OCI-LY7 (cell line): ENCODE measurements around the gene CDK18. TPM values are rescaled to one million over a fixed set of nuclear protein-coding genes. Genes with fewer than 3 reads are reported as not detected.

Source experiments
- BruUV-seq: library from RNA; stranded (reverse); fragments of 400-500 nt; replicated peaks from 2 replicates; lab custom pipeline; 2021; lab: Mats Ljungman, UMichigan
- CTCF ChIA-PET: fragments of 300-600 bp; sonication (Branson Sonifier 250); formaldehyde crosslinking; loops from one replicate; lab custom pipeline; 2022; ENCODE audit warnings: antibody characterized with exemption; ENCODE audit not compliant: unreplicated experiment; lab: Charles Lee
- POLR2A ChIA-PET: fragments of 300-600 bp; sonication (Branson Sonifier 250); formaldehyde crosslinking; loops from one replicate; lab custom pipeline; 2022; ENCODE audit warnings: antibody characterized with exemption; lab: Charles Lee
- DNase-seq: peaks from one replicate; pipeline ENCODE4 v3.0.0-alpha.2; 2015; ENCODE audit warnings: low spot score
- H2AFZ ChIP-seq: fragments of 200-600 bp; sonication (generic), shearing (Covaris generic); 2 replicates; pipeline ENCODE4 v1.6.1; 2014; ENCODE audit warnings: mild to moderate bottlenecking, antibody characterized with exemption, low read length, moderate library complexity
- H3K27ac ChIP-seq: fragments of 200-600 bp; sonication (generic); 2 replicates; pipeline ENCODE4 v1.5.1; 2014; ENCODE audit warnings: mixed run types, low read depth, mild to moderate bottlenecking, moderate library complexity, low read length, inconsistent platforms; ENCODE audit not compliant: poor library complexity, severe bottlenecking
- H3K36me3 ChIP-seq: fragments of 200-600 bp; sonication (generic); 2 replicates; pipeline ENCODE4 v1.6.1; 2014; ENCODE audit warnings: mild to moderate bottlenecking, antibody characterized with exemption, low read length, moderate library complexity, mixed read lengths; ENCODE audit not compliant: insufficient read depth
- H3K4me1 ChIP-seq: fragments of 200-600 bp; sonication (generic); 2 replicates; pipeline ENCODE4 v1.5.1; 2014; ENCODE audit warnings: mild to moderate bottlenecking, low read length; ENCODE audit not compliant: insufficient read depth, poor library complexity, severe bottlenecking
- H3K4me2 ChIP-seq: fragments of 200-600 bp; sonication (generic); 2 replicates; pipeline ENCODE4 v1.6.1; 2014; ENCODE audit warnings: mild to moderate bottlenecking, low read length
- H3K4me3 ChIP-seq: fragments of 200-600 bp; sonication (generic); 2 replicates; pipeline ENCODE4 v1.5.1; 2014; ENCODE audit warnings: mild to moderate bottlenecking, low read depth, low read length; ENCODE audit not compliant: poor library complexity, severe bottlenecking
- H3K79me2 ChIP-seq: fragments of 200-600 bp; sonication (generic); 2 replicates; pipeline ENCODE4 v1.6.1; 2016; ENCODE audit warnings: low read depth, mild to moderate bottlenecking, low read length, moderate library complexity, mixed read lengths; ENCODE audit not compliant: insufficient read depth
- H3K9me2 ChIP-seq: fragments of 200-600 bp; sonication (generic); 2 replicates; pipeline ENCODE4 v1.6.1; 2016; ENCODE audit warnings: mild to moderate bottlenecking, low read length, mixed read lengths; ENCODE audit not compliant: insufficient read depth
- H3K9me3 ChIP-seq: fragments of 200-600 bp; sonication (generic); 2 replicates; pipeline ENCODE4 v1.6.1; 2014; ENCODE audit warnings: mild to moderate bottlenecking, mixed run types, low read length, mixed read lengths
- H4K20me1 ChIP-seq: fragments of 200-600 bp; sonication (generic); 2 replicates; pipeline ENCODE4 v1.6.1; 2014; ENCODE audit warnings: mild to moderate bottlenecking, antibody characterized with exemption, low read length, moderate library complexity, mixed read lengths; ENCODE audit not compliant: insufficient read depth
- EZH2phosphoT487 ChIP-seq: fragments of 200-600 bp; sonication (generic); IDR thresholded peaks from 2 replicates; pipeline ENCODE4 v1.6.1; 2018; ENCODE audit warnings: low read depth, borderline replicate concordance, mild to moderate bottlenecking, mixed run types, antibody characterized with exemption, low read length, moderate library complexity, mixed read lengths
- intact Hi-C: fragments of 100-400 bp; cut with micrococcal nuclease; formaldehyde crosslinking; loops from one replicate; pipeline ENCODE4 v1.10.0; 2022; ENCODE audit not compliant: unreplicated experiment
- total RNA-seq, 2 experiments: library from RNA; depleted of rRNA in 1 of 2; stranded (reverse); fragments of >200 nt in 1 of 2; shearing (Covaris generic) in 1 of 2; gene quantifications; 2 replicates each; pipeline ENCODE4 v1.2.3, GENCODE V29; 2014 to 2022
- TF ChIP-seq, protein P1 (sequence below): fragments of 200-600 bp; sonication (generic); conservative IDR thresholded peaks from 2 replicates; pipeline ENCODE4 v1.5.1; 2014; ENCODE audit warnings: mild to moderate bottlenecking, antibody characterized with exemption, low read length, moderate library complexity, mixed read lengths

Gene CDK18
- total RNA-seq, 2 experiments from 2014 or later: 10.1 to 21.2 TPM

DNA sequence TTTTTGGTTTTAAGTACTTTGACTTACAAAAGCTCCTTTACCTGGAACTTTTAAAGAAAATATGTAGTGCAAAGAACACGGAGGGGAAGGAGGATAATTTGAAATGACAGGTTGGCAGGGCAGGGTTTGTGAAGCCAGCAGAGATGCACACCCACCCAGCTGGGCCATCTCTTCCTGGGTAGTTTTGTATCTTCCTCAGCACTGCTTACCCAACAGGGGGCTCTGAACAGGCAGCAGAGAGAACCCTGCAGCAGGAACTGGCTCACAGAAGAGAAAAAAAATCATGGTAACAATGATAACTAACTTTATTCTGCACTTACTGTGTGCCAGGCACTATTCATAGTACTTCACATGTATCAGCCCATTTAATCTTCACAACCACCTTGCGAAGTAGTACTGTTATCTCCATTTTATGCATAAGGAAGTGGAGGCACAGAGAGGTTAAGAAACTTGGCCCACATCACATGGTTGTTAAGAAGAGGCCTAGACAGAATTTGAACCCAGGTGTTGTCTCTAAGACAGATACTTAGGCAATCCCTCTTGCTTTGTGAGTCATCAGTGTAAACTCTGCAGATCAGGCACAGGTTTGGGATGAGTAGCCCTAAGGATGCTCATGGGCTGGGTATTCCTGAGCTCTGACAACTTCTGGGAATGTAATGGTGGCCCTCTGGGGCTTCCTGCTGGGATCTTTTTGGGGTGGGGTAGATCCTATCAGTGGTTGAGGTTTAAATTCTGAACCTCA is 66.5 kb downstream of the CDK18 start:
- Histone ChIP-seq H3K27ac (no peak overlapping the region), H4K20me1 (no peaks in the 10 kb centered on the region), H3K4me3 (no peak overlapping the region), H3K79me2 (no peaks in the 10 kb centered on the region), H3K9me2 (no peaks in the 10 kb centered on the region), H3K36me3 (no peaks in the 10 kb centered on the region), H3K9me3 (no peaks in the 10 kb centered on the region), H2AFZ (no peak overlapping the region), H3K4me2 (no peak overlapping the region), H3K4me1 (no peaks in the 10 kb centered on the region)
- CTCF ChIA-PET: no interaction called here
- no peak for DNase-seq
- POLR2A ChIA-PET: interaction anchor here (1.1 to 1.5 kb wide), 2 partner anchors 9 to 18 kb away, joined by 3 to 4 read pairs; no protein-coding TSS in a partner anchor
- no TSS peak for BruUV-seq
- intact Hi-C loops: no loop called here
- TF ChIP-seq, protein P1, sequence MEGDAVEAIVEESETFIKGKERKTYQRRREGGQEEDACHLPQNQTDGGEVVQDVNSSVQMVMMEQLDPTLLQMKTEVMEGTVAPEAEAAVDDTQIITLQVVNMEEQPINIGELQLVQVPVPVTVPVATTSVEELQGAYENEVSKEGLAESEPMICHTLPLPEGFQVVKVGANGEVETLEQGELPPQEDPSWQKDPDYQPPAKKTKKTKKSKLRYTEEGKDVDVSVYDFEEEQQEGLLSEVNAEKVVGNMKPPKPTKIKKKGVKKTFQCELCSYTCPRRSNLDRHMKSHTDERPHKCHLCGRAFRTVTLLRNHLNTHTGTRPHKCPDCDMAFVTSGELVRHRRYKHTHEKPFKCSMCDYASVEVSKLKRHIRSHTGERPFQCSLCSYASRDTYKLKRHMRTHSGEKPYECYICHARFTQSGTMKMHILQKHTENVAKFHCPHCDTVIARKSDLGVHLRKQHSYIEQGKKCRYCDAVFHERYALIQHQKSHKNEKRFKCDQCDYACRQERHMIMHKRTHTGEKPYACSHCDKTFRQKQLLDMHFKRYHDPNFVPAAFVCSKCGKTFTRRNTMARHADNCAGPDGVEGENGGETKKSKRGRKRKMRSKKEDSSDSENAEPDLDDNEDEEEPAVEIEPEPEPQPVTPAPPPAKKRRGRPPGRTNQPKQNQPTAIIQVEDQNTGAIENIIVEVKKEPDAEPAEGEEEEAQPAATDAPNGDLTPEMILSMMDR: no peak
- no peak for TF ChIP-seq EZH2phosphoT487

DNA sequence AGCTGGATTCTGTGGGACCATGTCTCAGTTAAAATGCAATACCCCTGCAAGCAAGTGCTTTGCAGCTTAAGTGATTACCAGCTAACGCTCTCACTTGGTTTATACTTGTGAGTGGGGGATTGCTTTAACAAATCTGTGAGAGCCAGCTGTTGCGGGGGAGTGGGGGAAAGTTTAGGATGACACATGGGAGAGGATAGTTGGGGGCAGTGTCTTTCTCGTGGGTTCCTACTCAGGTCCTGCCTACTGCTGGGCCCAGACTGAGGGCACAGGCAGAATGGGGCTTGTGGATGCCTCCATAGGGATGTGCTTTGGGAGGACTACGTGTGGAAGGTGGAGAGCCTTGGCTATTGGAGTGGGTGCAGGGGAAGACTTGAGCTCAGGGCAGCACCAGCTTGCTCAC is 67.3 kb downstream of the CDK18 start:
- POLR2A ChIA-PET: interaction anchor here (1.1 to 1.5 kb wide), 3 partner anchors 9 to 17 kb away, joined by 3 to 4 read pairs (median 3); no protein-coding TSS in a partner anchor
- Histone ChIP-seq H3K9me2 (no peaks in the 10 kb centered on the region), H3K4me3 (no peak overlapping the region), H3K9me3 (no peaks in the 10 kb centered on the region), H3K36me3 (no peaks in the 10 kb centered on the region), H4K20me1 (no peaks in the 10 kb centered on the region), H3K4me1 (no peaks in the 10 kb centered on the region), H3K4me2 (no peak overlapping the region), H3K27ac (no peak overlapping the region), H2AFZ (no peak overlapping the region), H3K79me2 (no peaks in the 10 kb centered on the region)
- CTCF ChIA-PET: interaction anchor here (0.7 kb wide), 1 partner anchor 111 kb away, joined by 3 read pairs; no protein-coding TSS in a partner anchor
- intact Hi-C loops: no loop called here
- TF ChIP-seq, protein P1: no peak
- no peak for TF ChIP-seq EZH2phosphoT487
- DNase-seq: no peak
- no TSS peak for BruUV-seq

DNA sequence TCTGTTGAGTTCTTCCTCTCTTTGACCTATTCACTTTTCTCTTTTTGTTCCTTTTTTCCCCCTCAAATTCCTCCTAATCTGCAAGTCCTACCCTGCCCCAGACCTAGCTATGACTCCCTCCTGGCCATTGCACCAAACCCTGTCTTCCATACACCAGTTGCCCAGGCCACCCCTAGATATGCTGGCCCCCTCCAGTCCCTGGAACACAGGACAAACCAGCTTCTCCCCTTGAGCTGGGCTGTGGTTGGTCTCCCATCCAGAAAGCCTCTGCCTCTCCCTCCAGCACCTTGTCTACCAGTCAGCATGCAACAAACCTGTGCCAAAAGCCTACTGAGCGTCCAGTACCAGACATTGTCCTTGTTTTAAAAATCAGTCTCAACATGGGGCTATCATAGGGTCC is 68.0 kb downstream of the CDK18 start:
- no peaks in the 10 kb centered on the region for H3K36me3 ChIP-seq
- no peaks in the 10 kb centered on the region for H4K20me1 ChIP-seq
- no peak for DNase-seq
- H3K9me3 ChIP-seq: no peaks in the 10 kb centered on the region
- no peaks in the 10 kb centered on the region for H3K9me2 ChIP-seq
- CTCF ChIA-PET: no interaction called here
- TF ChIP-seq, protein P1: no peak
- TF ChIP-seq EZH2phosphoT487: no peak
- no peaks in the 10 kb centered on the region for H3K79me2 ChIP-seq
- intact Hi-C loops: no loop called here
- no peak overlapping the region for H3K4me2 ChIP-seq
- POLR2A ChIA-PET: interaction anchor here (1.2 kb wide), 1 partner anchor 9 kb away, joined by 3 read pairs; no protein-coding TSS in a partner anchor
- H3K4me3 ChIP-seq: no peak overlapping the region
- H3K27ac ChIP-seq: no peak overlapping the region
- BruUV-seq: no TSS peak
- no peaks in the 10 kb centered on the region for H3K4me1 ChIP-seq
- H2AFZ ChIP-seq: no peak overlapping the region
